ENCODE results near the gene TYW1.
"Not testable (repeated sequence)": the region's sequence is repeated elsewhere in the genome, so short reads cannot be mapped to it uniquely, and the experiment has no call there.

The TYW1 gene

GRCh38 chr7:66994691-66995049 lies 2.0 kb upstream of the TYW1 start:
- peak; percentile 57 for TF ChIP-seq CTCF (IDR thresholded peaks at IDR 0.05)

GRCh38 chr7:66995050-66995776 lies 1.4 kb upstream of the TYW1 start, which contains the start of gene SBDS:
Gene SBDS (minus strand): TSS chr7:66995586. CDS start chr7:66995417, 169 bp downstream.
- not testable (repeated sequence) for TF ChIP-seq CTCF (IDR thresholded peaks at IDR 0.05)

- no peak for TF ChIP-seq CTCF (IDR thresholded peaks at IDR 0.05)
Measured at GRCh38 chr7:67006965-67007364, 10.3 kb downstream of the TYW1 start.

GRCh38 chr7:67008260-67008659 lies 11.6 kb downstream of the TYW1 start:
- TF ChIP-seq CTCF (IDR thresholded peaks at IDR 0.05), result no peak

GRCh38 chr7:67018940-67019339 lies 22.3 kb downstream of the TYW1 start:
- no peak for TF ChIP-seq CTCF (IDR thresholded peaks at IDR 0.05)

- TF ChIP-seq CTCF (IDR thresholded peaks at IDR 0.05), result no peak
Measured at GRCh38 chr7:67019562-67020390, 23.1 kb downstream of the TYW1 start.

- no peak for TF ChIP-seq CTCF (IDR thresholded peaks at IDR 0.05)
Measured at GRCh38 chr7:67021260-67021659, 24.6 kb downstream of the TYW1 start.

All from LNCAP (cell line).